ENCODE data around the gene SOX8.
"Not testable (repeated sequence)": the region's sequence is repeated elsewhere in the genome, so short reads cannot be mapped to it uniquely, and the experiment has no call there.

SOX8 gene

GRCh38 chr16:945271-946047 is 36.1 kb upstream of the SOX8 start:
- TF ChIP-seq JUND (IDR thresholded peaks at IDR 0.05; ENCODE audit: low read depth) = no peak
- in situ Hi-C loops (cut with HindIII; ENCODE audit: low pct_unique_long_range_greater_than_20kb, low sequenced_read_pairs) = no loop called here
- DNase-seq (ENCODE audit: low read depth in 1 of 2, low spot score in 1 of 2) = no peak

- TF ChIP-seq JUND (IDR thresholded peaks at IDR 0.05; ENCODE audit: low read depth) = no peak
- DNase-seq (ENCODE audit: low read depth in 1 of 2, low spot score in 1 of 2) = no peak
- in situ Hi-C loops (cut with HindIII; ENCODE audit: low pct_unique_long_range_greater_than_20kb, low sequenced_read_pairs) = no loop called here
Measured at GRCh38 chr16:946048-946395, 35.5 kb upstream of the SOX8 start.

GRCh38 chr16:947255-947921 is 34.2 kb upstream of the SOX8 start:
- no peak for TF ChIP-seq JUND (IDR thresholded peaks at IDR 0.05; ENCODE audit: low read depth)
- in situ Hi-C loops (cut with HindIII; ENCODE audit: low pct_unique_long_range_greater_than_20kb, low sequenced_read_pairs) = no loop called here
- DNase-seq (ENCODE audit: low read depth in 1 of 2, low spot score in 1 of 2) = no peak

- DNase-seq (ENCODE audit: low read depth in 1 of 2, low spot score in 1 of 2); in situ Hi-C loops (cut with HindIII; ENCODE audit: low pct_unique_long_range_greater_than_20kb, low sequenced_read_pairs): not testable (repeated sequence)
Measured at GRCh38 chr16:947922-948303, 33.7 kb upstream of the SOX8 start.

GRCh38 chr16:948767-949166 is 32.8 kb upstream of the SOX8 start:
- in situ Hi-C loops (cut with HindIII; ENCODE audit: low pct_unique_long_range_greater_than_20kb, low sequenced_read_pairs); DNase-seq (ENCODE audit: low read depth in 1 of 2, low spot score in 1 of 2): not testable (repeated sequence)

- DNase-seq (ENCODE audit: low read depth in 1 of 2, low spot score in 1 of 2); in situ Hi-C loops (cut with HindIII; ENCODE audit: low pct_unique_long_range_greater_than_20kb, low sequenced_read_pairs): not testable (repeated sequence)
Measured at GRCh38 chr16:950733-951573, 30.6 kb upstream of the SOX8 start.

GRCh38 chr16:951660-952301 is 29.8 kb upstream of the SOX8 start:
- no peak for TF ChIP-seq JUND (IDR thresholded peaks at IDR 0.05; ENCODE audit: low read depth)
- in situ Hi-C loops (cut with HindIII; ENCODE audit: low pct_unique_long_range_greater_than_20kb, low sequenced_read_pairs) = no loop called here
- DNase-seq (ENCODE audit: low read depth in 1 of 2, low spot score in 1 of 2) = no peak

- TF ChIP-seq JUND (IDR thresholded peaks at IDR 0.05; ENCODE audit: low read depth) = no peak
- in situ Hi-C loops (cut with HindIII; ENCODE audit: low pct_unique_long_range_greater_than_20kb, low sequenced_read_pairs) = no loop called here
- DNase-seq (ENCODE audit: low read depth in 1 of 2, low spot score in 1 of 2) = no peak
Measured at GRCh38 chr16:952321-952720, 29.2 kb upstream of the SOX8 start.

GRCh38 chr16:953818-954217 is 27.8 kb upstream of the SOX8 start:
- in situ Hi-C loops (cut with HindIII; ENCODE audit: low pct_unique_long_range_greater_than_20kb, low sequenced_read_pairs); DNase-seq (ENCODE audit: low read depth in 1 of 2, low spot score in 1 of 2): not testable (repeated sequence)

GRCh38 chr16:955766-956165 is 25.8 kb upstream of the SOX8 start:
- DNase-seq (ENCODE audit: low read depth in 1 of 2, low spot score in 1 of 2); in situ Hi-C loops (cut with HindIII; ENCODE audit: low pct_unique_long_range_greater_than_20kb, low sequenced_read_pairs): not testable (repeated sequence)

GRCh38 chr16:959232-960040 is 22.1 kb upstream of the SOX8 start:
- in situ Hi-C loops (cut with HindIII; ENCODE audit: low pct_unique_long_range_greater_than_20kb, low sequenced_read_pairs) = no loop called here
- DNase-seq (ENCODE audit: low read depth in 1 of 2, low spot score in 1 of 2) = no peak
- no peak for TF ChIP-seq JUND (IDR thresholded peaks at IDR 0.05; ENCODE audit: low read depth)

GRCh38 chr16:962366-962765 is 19.2 kb upstream of the SOX8 start:
- in situ Hi-C loops (cut with HindIII; ENCODE audit: low pct_unique_long_range_greater_than_20kb, low sequenced_read_pairs) = no loop called here
- DNase-seq (ENCODE audit: low read depth in 1 of 2, low spot score in 1 of 2) = no peak
- no peak for TF ChIP-seq JUND (IDR thresholded peaks at IDR 0.05; ENCODE audit: low read depth)
